WTC11 (cell line): ENCODE measurements around the gene TNIK. TPM values are rescaled to one million over a fixed set of nuclear protein-coding genes. Genes with fewer than 3 reads are reported as not detected.

Experiments
- ATAC-seq: fragments of 200-7000 bp; cut with Tn5 transposase; 2 replicates; pipeline ENCODE4 v1.10.0; 2021; ENCODE audit warnings: mild to moderate bottlenecking, moderate library complexity
- CTCF ChIA-PET: fragments of 300-600 bp; sonication (Branson Sonifier 250); formaldehyde crosslinking; loops from one replicate; lab custom pipeline; 2021; ENCODE audit warnings: antibody characterized with exemption; lab: Charles Lee
- POLR2A ChIA-PET: fragments of 350-600 bp; sonication (Branson Sonifier 250); formaldehyde crosslinking; loops from one replicate; lab custom pipeline; 2021; ENCODE audit warnings: antibody characterized with exemption; lab: Charles Lee
- DNase-seq: peaks from one replicate; pipeline ENCODE4 v3.0.0; 2021; ENCODE audit warnings: low spot score
- H3K27ac Mint-ChIP-seq: 2 replicates; pipeline ENCODE4 v1.8.0; 2021; ENCODE audit warnings: mixed read lengths
- H3K27me3 Mint-ChIP-seq: 2 replicates; pipeline ENCODE4 v1.8.0; 2021; ENCODE audit warnings: low read depth, mild to moderate bottlenecking, moderate library complexity, mixed read lengths
- H3K36me3 Mint-ChIP-seq: 2 replicates; pipeline ENCODE4 v1.8.0; 2021; ENCODE audit warnings: mixed read lengths
- H3K4me1 Mint-ChIP-seq: 2 replicates; pipeline ENCODE4 v1.8.0; 2022; ENCODE audit warnings: mixed read lengths
- H3K4me3 Mint-ChIP-seq: 2 replicates; pipeline ENCODE4 v1.8.0; 2021; ENCODE audit warnings: mild to moderate bottlenecking, moderate library complexity, mixed read lengths
- H3K9me3 Mint-ChIP-seq: 2 replicates; pipeline ENCODE4 v1.8.0; 2021; ENCODE audit warnings: mixed read lengths
- AR ChIP-seq: fragments of 250-450 bp; sonication (Bioruptor Pico); IDR thresholded peaks from 2 replicates; pipeline ENCODE4 v1.9.0; 2021; ENCODE audit warnings: mild to moderate bottlenecking
- ATF1 ChIP-seq: sonication (generic); formaldehyde crosslinking; IDR thresholded peaks from 2 replicates; pipeline ENCODE4 v1.8.1; 2023; ENCODE audit warnings: mild to moderate bottlenecking, moderate library complexity, missing genetic modification reagents
- E2F5 ChIP-seq: sonication (generic); formaldehyde crosslinking; IDR thresholded peaks from 2 replicates; pipeline ENCODE4 v1.8.1; 2022; ENCODE audit warnings: mild to moderate bottlenecking, moderate library complexity, missing genetic modification reagents
- ESRRA ChIP-seq: sonication (generic); formaldehyde crosslinking; IDR thresholded peaks from 2 replicates; pipeline ENCODE4 v1.8.1; 2022; ENCODE audit warnings: mild to moderate bottlenecking, missing genetic modification reagents, borderline replicate concordance
- FOXK1 ChIP-seq: sonication (generic); formaldehyde crosslinking; IDR thresholded peaks from 2 replicates; pipeline ENCODE4 v1.8.0; 2022; ENCODE audit warnings: mild to moderate bottlenecking, moderate library complexity, missing genetic modification reagents
- FOXP4 ChIP-seq: sonication (generic); formaldehyde crosslinking; IDR thresholded peaks from 2 replicates; pipeline ENCODE4 v1.8.0; 2022; ENCODE audit warnings: mild to moderate bottlenecking, missing genetic modification reagents
- GRHL2 ChIP-seq: fragments of 250-450 bp; sonication (Bioruptor Pico); IDR thresholded peaks from 2 replicates; pipeline ENCODE4 v1.8.0; 2022; ENCODE audit warnings: mild to moderate bottlenecking, moderate library complexity; ENCODE audit not compliant: insufficient replicate concordance, severe bottlenecking
- IRF2 ChIP-seq: sonication (generic); formaldehyde crosslinking; IDR thresholded peaks from 2 replicates; pipeline ENCODE4 v1.8.0; 2022; ENCODE audit warnings: low read depth, missing genetic modification reagents, borderline replicate concordance
- KAT7 ChIP-seq: sonication (generic); formaldehyde crosslinking; IDR thresholded peaks from 2 replicates; pipeline ENCODE4 v1.8.1; 2023; ENCODE audit warnings: missing genetic modification reagents, mild to moderate bottlenecking, borderline replicate concordance
- NFYB ChIP-seq: sonication (generic); formaldehyde crosslinking; conservative IDR thresholded peaks from 2 replicates; pipeline ENCODE4 v1.8.0; 2022; ENCODE audit warnings: low read depth, missing genetic modification reagents
- PRRX2 ChIP-seq: fragments of 250-450 bp; sonication (Bioruptor Pico); IDR thresholded peaks from 2 replicates; pipeline ENCODE4 v1.8.0; 2021; ENCODE audit warnings: mild to moderate bottlenecking
- SMAD4 ChIP-seq: sonication (generic); formaldehyde crosslinking; IDR thresholded peaks from 2 replicates; pipeline ENCODE4 v1.8.0; 2022; ENCODE audit warnings: mild to moderate bottlenecking, missing genetic modification reagents
- USF2 ChIP-seq: sonication (generic); formaldehyde crosslinking; IDR thresholded peaks from 2 replicates; pipeline ENCODE4 v1.8.1; 2023; ENCODE audit warnings: mild to moderate bottlenecking, missing genetic modification reagents, moderate library complexity
- ZNF416 ChIP-seq: fragments of 250-450 bp; sonication (Bioruptor Pico); IDR thresholded peaks from 2 replicates; pipeline ENCODE4 v1.9.0; 2021; ENCODE audit warnings: mild to moderate bottlenecking, inconsistent platforms
- ZNF423 ChIP-seq: fragments of 250-450 bp; sonication (Bioruptor Pico); IDR thresholded peaks from 2 replicates; pipeline ENCODE4 v2.1.2; 2022; ENCODE audit warnings: mild to moderate bottlenecking, moderate library complexity
- ZNF671 ChIP-seq: fragments of 250-450 bp; sonication (Bioruptor Pico); IDR thresholded peaks from 2 replicates; pipeline ENCODE4 v1.8.0; 2021; ENCODE audit warnings: mild to moderate bottlenecking
- total RNA-seq: library from RNA; stranded (reverse); gene quantifications from 3 replicates; pipeline ENCODE4 v1.2.3, GENCODE V29; 2021

The TNIK gene
- total RNA-seq, 1 experiment from 2014 or later, result 50.3 TPM

- no peak for ATAC-seq
- Mint-ChIP-seq H3K4me1 (peaks cover 21% of the 10 kb centered on the region), H3K4me3 (peak overlapping the region; percentile 95), H3K27ac (peak overlapping the region; percentile 92), H3K27me3 (no peaks in the 10 kb centered on the region), H3K9me3 (no peaks in the 10 kb centered on the region)
- CTCF ChIA-PET, result no interaction called here
- DNase-seq, result no peak
- TF ChIP-seq USF2 (CRISPR knock-in tag) (0 out of 2 replicates have a peak, but pooled peaks have one; percentile 4), ATF1 (CRISPR knock-in tag) (no peak)
- TF ChIP-seq, all 79 proteins: peak for 1
- H3K36me3 Mint-ChIP-seq, result no peaks in the 10 kb centered on the region
- POLR2A ChIA-PET, result no interaction called here
Measured at GRCh38 chr3:171457607-171458061, 2.6 kb downstream of the TNIK start.

GRCh38 chr3:171456765-171457606, 3.2 kb downstream of the TNIK start:
- ATAC-seq, result no peak
- TF ChIP-seq AR (CRISPR knock-in tag) (no peak), FOXK1 (CRISPR knock-in tag) (no peak), SMAD4 (no peak), ZNF671 (CRISPR knock-in tag) (no peak), PRRX2 (CRISPR knock-in tag) (no peak), ZNF416 (CRISPR knock-in tag) (no peak), FOXP4 (no peak), IRF2 (CRISPR knock-in tag) (no peak), NFYB (no peak), E2F5 (CRISPR knock-in tag) (no peak)
- H3K36me3 Mint-ChIP-seq, result no peaks in the 10 kb centered on the region
- DNase-seq, result no peak
- POLR2A ChIA-PET, result no interaction called here
- no peaks in the 10 kb centered on the region for H3K27me3 Mint-ChIP-seq
- peak overlapping the region; percentile 95 for H3K4me3 Mint-ChIP-seq
- H3K4me1 Mint-ChIP-seq, result peaks cover 15% of the 10 kb centered on the region
- peak overlapping the region; percentile 92 for H3K27ac Mint-ChIP-seq
- CTCF ChIA-PET, result interaction anchor here (1.0 kb wide), 1 partner anchor 10 kb away, joined by 3 read pairs; no protein-coding TSS in a partner anchor
- H3K9me3 Mint-ChIP-seq, result no peaks in the 10 kb centered on the region

- TF ChIP-seq KAT7 (CRISPR knock-in tag), result no peak
- no peak for TF ChIP-seq ESRRA
- TF ChIP-seq GRHL2 (CRISPR knock-in tag), result no peak
- TF ChIP-seq ZNF423, result no peak
- TF ChIP-seq, all 79 proteins: peak for 0
- ChIA-PET CTCF (interaction anchor here (1.0 kb wide), 1 partner anchor 9 kb away, joined by 3 read pairs; no protein-coding TSS in a partner anchor), POLR2A (no interaction called here)
- Mint-ChIP-seq H3K27ac (peak overlapping the region; percentile 9; the same call in 1 of the 2 replicates), H3K36me3 (no peaks in the 10 kb centered on the region), H3K9me3 (no peaks in the 10 kb centered on the region), H3K27me3 (no peaks in the 10 kb centered on the region), H3K4me3 (peak overlapping the region; percentile 95; the same call in 1 of the 2 replicates), H3K4me1 (peaks cover 10% of the 10 kb centered on the region)
- DNase-seq, result no peak
- no peak for ATAC-seq
Measured at GRCh38 chr3:171455603-171456550, 4.3 kb downstream of the TNIK start.
